ENCODE data around the gene ZNF662.

DNA sequence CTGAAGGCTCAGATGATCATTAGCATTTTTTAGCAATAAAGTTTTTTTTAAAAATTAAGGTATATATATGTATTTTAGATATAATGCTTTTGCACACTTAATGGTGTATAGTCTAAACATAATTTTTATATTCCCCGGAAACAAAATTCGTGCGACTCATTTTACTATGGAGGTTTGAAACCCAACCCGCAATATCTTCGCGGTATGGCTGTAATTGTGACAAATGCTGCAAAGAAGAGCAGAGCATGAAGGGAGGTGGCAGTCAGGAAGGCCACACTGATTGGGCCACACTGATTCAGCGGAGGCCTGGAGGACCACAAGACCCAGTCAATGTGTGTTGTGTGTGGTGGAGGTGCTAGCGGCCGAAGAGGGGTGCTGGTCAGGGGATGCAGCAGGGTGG lies 25.8 kb upstream of the ZNF662 start:
- TF ChIP-seq FOXJ3 (CRISPR knock-in tag; IDR thresholded peaks at IDR 0.05; ENCODE audit: borderline replicate concordance) (no peak), ETV6 (CRISPR knock-in tag; IDR thresholded peaks at IDR 0.05) (no peak), MLX (CRISPR knock-in tag; IDR thresholded peaks at IDR 0.05) (no peak)
